WTC11 (cell line): Measurements from ENCODE around the gene PSMA7. TPM values are rescaled to one million over a fixed set of nuclear protein-coding genes. Genes with fewer than 3 reads are reported as not detected.

Experiments
- ATAC-seq: fragments of 200-7000 bp; cut with Tn5 transposase; 2 replicates; pipeline ENCODE4 v1.10.0; 2021; ENCODE audit warnings: mild to moderate bottlenecking, moderate library complexity
- CTCF ChIA-PET: fragments of 300-600 bp; sonication (Branson Sonifier 250); formaldehyde crosslinking; loops from one replicate; lab custom pipeline; 2021; ENCODE audit warnings: antibody characterized with exemption; lab: Charles Lee
- POLR2A ChIA-PET: fragments of 350-600 bp; sonication (Branson Sonifier 250); formaldehyde crosslinking; loops from one replicate; lab custom pipeline; 2021; ENCODE audit warnings: antibody characterized with exemption; lab: Charles Lee
- DNase-seq: peaks from one replicate; pipeline ENCODE4 v3.0.0; 2021; ENCODE audit warnings: low spot score
- H3K27ac Mint-ChIP-seq: 2 replicates; pipeline ENCODE4 v1.8.0; 2021; ENCODE audit warnings: mixed read lengths
- H3K27me3 Mint-ChIP-seq: 2 replicates; pipeline ENCODE4 v1.8.0; 2021; ENCODE audit warnings: low read depth, mild to moderate bottlenecking, moderate library complexity, mixed read lengths
- H3K36me3 Mint-ChIP-seq: 2 replicates; pipeline ENCODE4 v1.8.0; 2021; ENCODE audit warnings: mixed read lengths
- H3K4me1 Mint-ChIP-seq: 2 replicates; pipeline ENCODE4 v1.8.0; 2022; ENCODE audit warnings: mixed read lengths
- H3K4me3 Mint-ChIP-seq: 2 replicates; pipeline ENCODE4 v1.8.0; 2021; ENCODE audit warnings: mild to moderate bottlenecking, moderate library complexity, mixed read lengths
- H3K9me3 Mint-ChIP-seq: 2 replicates; pipeline ENCODE4 v1.8.0; 2021; ENCODE audit warnings: mixed read lengths
- ATF1 ChIP-seq: sonication (generic); formaldehyde crosslinking; IDR thresholded peaks from 2 replicates; pipeline ENCODE4 v1.8.1; 2023; ENCODE audit warnings: mild to moderate bottlenecking, moderate library complexity, missing genetic modification reagents
- CREB1 ChIP-seq: sonication (generic); formaldehyde crosslinking; IDR thresholded peaks from 2 replicates; pipeline ENCODE4 v1.8.0; 2023; ENCODE audit warnings: mild to moderate bottlenecking, missing genetic modification reagents
- EMX1 ChIP-seq: fragments of 250-450 bp; sonication (Bioruptor Pico); IDR thresholded peaks from 2 replicates; pipeline ENCODE4 v1.8.0; 2021; ENCODE audit warnings: mild to moderate bottlenecking
- FOXP1 ChIP-seq: sonication (generic); formaldehyde crosslinking; IDR thresholded peaks from 2 replicates; pipeline ENCODE4 v1.8.0; 2022; ENCODE audit warnings: missing genetic modification reagents, mild to moderate bottlenecking, moderate library complexity, borderline replicate concordance
- GABPB1 ChIP-seq: sonication (generic); formaldehyde crosslinking; IDR thresholded peaks from 2 replicates; pipeline ENCODE4 v1.8.1; 2023; ENCODE audit warnings: mild to moderate bottlenecking, missing genetic modification reagents
- NFE2L1 ChIP-seq: sonication (generic); formaldehyde crosslinking; IDR thresholded peaks from 2 replicates; pipeline ENCODE4 v1.8.1; 2023; ENCODE audit warnings: missing genetic modification reagents
- RORB ChIP-seq: fragments of 250-450 bp; sonication (Bioruptor Pico); IDR thresholded peaks from 2 replicates; pipeline ENCODE4 v1.9.0; 2021; ENCODE audit warnings: mild to moderate bottlenecking
- SMAD3 ChIP-seq: sonication (generic); formaldehyde crosslinking; IDR thresholded peaks from 2 replicates; pipeline ENCODE4 v1.8.0; 2022; ENCODE audit warnings: missing genetic modification reagents, mild to moderate bottlenecking, borderline replicate concordance
- SMAD4 ChIP-seq: sonication (generic); formaldehyde crosslinking; IDR thresholded peaks from 2 replicates; pipeline ENCODE4 v1.8.0; 2022; ENCODE audit warnings: mild to moderate bottlenecking, missing genetic modification reagents
- ZBTB21 ChIP-seq: sonication (generic); formaldehyde crosslinking; IDR thresholded peaks from 2 replicates; pipeline ENCODE4 v1.8.1; 2023; ENCODE audit warnings: mild to moderate bottlenecking, missing genetic modification reagents, borderline replicate concordance
- ZNF121 ChIP-seq: sonication (generic); formaldehyde crosslinking; IDR thresholded peaks from 2 replicates; pipeline ENCODE4 v1.8.0; 2023; ENCODE audit warnings: missing genetic modification reagents
- total RNA-seq: library from RNA; stranded (reverse); gene quantifications from 3 replicates; pipeline ENCODE4 v1.2.3, GENCODE V29; 2021
- TF ChIP-seq, protein P1 (sequence below): sonication (generic); formaldehyde crosslinking; IDR thresholded peaks from 2 replicates; pipeline ENCODE4 v1.8.0; 2023; ENCODE audit warnings: missing genetic modification reagents
- TF ChIP-seq, protein P2 (sequence below): sonication (generic); formaldehyde crosslinking; IDR thresholded peaks from 2 replicates; pipeline ENCODE4 v1.8.1; 2022; ENCODE audit warnings: low read depth, missing genetic modification reagents, borderline replicate concordance
- TF ChIP-seq, protein P3 (sequence below): sonication (generic); formaldehyde crosslinking; IDR thresholded peaks from 2 replicates; pipeline ENCODE4 v1.8.0; 2022; ENCODE audit warnings: mild to moderate bottlenecking, missing genetic modification reagents
- TF ChIP-seq, protein P4 (sequence below): fragments of 250-450 bp; sonication (Bioruptor Pico); IDR thresholded peaks from 2 replicates; pipeline ENCODE4 v2.1.2; 2022; ENCODE audit warnings: mild to moderate bottlenecking, moderate library complexity
- TF ChIP-seq, protein P5 (sequence below): sonication (generic); formaldehyde crosslinking; IDR thresholded peaks from 2 replicates; pipeline ENCODE4 v1.8.1; 2023; ENCODE audit warnings: mild to moderate bottlenecking, missing genetic modification reagents
- TF ChIP-seq, protein P6 (sequence below): sonication (generic); formaldehyde crosslinking; IDR thresholded peaks from 2 replicates; pipeline ENCODE4 v1.8.1; 2022; ENCODE audit warnings: low read depth, mild to moderate bottlenecking, moderate library complexity, missing genetic modification reagents, borderline replicate concordance
- TF ChIP-seq, protein P7 (sequence below): sonication (generic); formaldehyde crosslinking; IDR thresholded peaks from 2 replicates; pipeline ENCODE4 v1.8.0; 2023; ENCODE audit warnings: mild to moderate bottlenecking, missing genetic modification reagents

Gene PSMA7
- total RNA-seq, 1 experiment from 2014 or later = 364 TPM

DNA sequence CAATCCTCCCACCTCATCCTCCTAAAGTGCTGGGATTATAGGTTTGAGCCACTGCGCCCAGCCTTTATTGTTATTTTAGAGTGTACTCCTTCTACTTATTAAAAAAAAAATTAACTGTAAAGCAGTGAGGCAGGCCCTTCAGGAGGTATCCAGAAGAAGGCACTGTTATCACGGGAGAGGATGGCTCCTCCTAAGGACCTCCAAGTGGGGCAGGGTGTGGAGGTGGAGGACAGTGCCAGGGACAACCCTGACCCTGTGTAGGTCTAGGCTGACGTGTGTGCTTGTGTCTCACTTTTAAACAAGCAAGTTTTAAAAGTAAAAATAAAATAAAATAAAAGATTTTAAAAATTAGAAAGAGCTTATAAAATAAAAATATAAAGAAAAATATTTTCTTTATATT is 53.8 kb downstream of the PSMA7 start:
- CTCF ChIA-PET = no interaction called here
- no peak for ATAC-seq

DNA sequence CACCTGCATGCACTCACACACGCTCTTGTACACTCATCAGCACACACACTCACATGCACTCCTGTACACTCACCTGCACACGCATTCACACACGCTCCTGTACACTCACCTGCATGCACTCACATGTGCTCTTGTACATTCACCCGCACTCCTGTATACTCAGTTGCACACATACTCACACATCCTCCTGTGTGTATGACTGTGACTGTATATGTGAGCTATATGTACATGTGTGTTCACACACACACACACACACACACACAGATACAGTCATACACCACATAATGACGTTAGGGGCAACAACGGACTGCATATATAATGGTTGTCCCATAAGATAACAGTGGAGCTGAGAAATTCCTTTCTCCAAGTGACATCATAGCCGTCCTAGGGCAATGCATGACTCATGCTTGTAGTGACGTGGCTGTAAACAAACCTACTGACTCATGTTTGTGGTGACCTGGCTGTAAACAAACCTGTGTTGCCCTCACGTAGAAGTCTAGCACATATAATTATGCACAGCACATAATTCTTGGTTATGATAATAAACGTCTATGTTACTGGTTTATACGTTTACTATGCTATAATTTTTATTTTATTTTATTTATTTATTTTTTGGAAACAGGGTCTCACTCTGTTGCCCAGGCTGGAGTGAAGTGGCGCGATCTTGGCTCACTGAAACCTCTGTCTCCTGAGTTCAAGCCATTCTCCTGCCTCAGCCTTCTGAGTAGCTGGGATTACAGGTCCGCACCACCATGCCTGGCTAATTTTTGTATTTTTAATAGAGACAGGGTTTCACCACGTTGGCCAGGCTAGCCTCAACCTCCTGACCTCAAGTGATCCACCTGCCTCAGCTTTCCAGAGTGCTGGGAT is 54.7 kb downstream of the PSMA7 start:
- no peak overlapping the region for H3K27ac Mint-ChIP-seq
- no peaks in the 10 kb centered on the region; the same call in 1 of the 2 replicates for H3K27me3 Mint-ChIP-seq
- CTCF ChIA-PET = no interaction called here
- TF ChIP-seq, protein P1, sequence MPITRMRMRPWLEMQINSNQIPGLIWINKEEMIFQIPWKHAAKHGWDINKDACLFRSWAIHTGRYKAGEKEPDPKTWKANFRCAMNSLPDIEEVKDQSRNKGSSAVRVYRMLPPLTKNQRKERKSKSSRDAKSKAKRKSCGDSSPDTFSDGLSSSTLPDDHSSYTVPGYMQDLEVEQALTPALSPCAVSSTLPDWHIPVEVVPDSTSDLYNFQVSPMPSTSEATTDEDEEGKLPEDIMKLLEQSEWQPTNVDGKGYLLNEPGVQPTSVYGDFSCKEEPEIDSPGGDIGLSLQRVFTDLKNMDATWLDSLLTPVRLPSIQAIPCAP = no peak
- peak; percentile 82 for TF ChIP-seq GABPB1 (CRISPR knock-in tag)
- H3K9me3 Mint-ChIP-seq = no peaks in the 10 kb centered on the region
- no peak for ATAC-seq
- DNase-seq = no peak
- no peak overlapping the region for H3K4me3 Mint-ChIP-seq
- POLR2A ChIA-PET = no interaction called here
- no peaks in the 10 kb centered on the region for H3K4me1 Mint-ChIP-seq
- no peaks in the 10 kb centered on the region for H3K36me3 Mint-ChIP-seq

More for the DNA sequence above, 53.8 kb downstream of the PSMA7 start:
- H3K4me1 Mint-ChIP-seq = no peaks in the 10 kb centered on the region
- H3K4me3 Mint-ChIP-seq = no peak overlapping the region
- no peaks in the 10 kb centered on the region for H3K36me3 Mint-ChIP-seq
- no peak overlapping the region for H3K27ac Mint-ChIP-seq
- POLR2A ChIA-PET = no interaction called here
- DNase-seq = no peak
- TF ChIP-seq SMAD3 (CRISPR knock-in tag) = no peak
- no peak for TF ChIP-seq FOXP1
- no peak for TF ChIP-seq ZBTB21 (CRISPR knock-in tag)
- TF ChIP-seq, protein P2, sequence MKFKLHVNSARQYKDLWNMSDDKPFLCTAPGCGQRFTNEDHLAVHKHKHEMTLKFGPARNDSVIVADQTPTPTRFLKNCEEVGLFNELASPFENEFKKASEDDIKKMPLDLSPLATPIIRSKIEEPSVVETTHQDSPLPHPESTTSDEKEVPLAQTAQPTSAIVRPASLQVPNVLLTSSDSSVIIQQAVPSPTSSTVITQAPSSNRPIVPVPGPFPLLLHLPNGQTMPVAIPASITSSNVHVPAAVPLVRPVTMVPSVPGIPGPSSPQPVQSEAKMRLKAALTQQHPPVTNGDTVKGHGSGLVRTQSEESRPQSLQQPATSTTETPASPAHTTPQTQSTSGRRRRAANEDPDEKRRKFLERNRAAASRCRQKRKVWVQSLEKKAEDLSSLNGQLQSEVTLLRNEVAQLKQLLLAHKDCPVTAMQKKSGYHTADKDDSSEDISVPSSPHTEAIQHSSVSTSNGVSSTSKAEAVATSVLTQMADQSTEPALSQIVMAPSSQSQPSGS = no peak
- TF ChIP-seq CREB1 = no peak
- no peak for TF ChIP-seq NFE2L1
- TF ChIP-seq, protein P3, sequence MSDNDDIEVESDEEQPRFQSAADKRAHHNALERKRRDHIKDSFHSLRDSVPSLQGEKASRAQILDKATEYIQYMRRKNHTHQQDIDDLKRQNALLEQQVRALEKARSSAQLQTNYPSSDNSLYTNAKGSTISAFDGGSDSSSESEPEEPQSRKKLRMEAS = no peak
- TF ChIP-seq, protein P4, sequence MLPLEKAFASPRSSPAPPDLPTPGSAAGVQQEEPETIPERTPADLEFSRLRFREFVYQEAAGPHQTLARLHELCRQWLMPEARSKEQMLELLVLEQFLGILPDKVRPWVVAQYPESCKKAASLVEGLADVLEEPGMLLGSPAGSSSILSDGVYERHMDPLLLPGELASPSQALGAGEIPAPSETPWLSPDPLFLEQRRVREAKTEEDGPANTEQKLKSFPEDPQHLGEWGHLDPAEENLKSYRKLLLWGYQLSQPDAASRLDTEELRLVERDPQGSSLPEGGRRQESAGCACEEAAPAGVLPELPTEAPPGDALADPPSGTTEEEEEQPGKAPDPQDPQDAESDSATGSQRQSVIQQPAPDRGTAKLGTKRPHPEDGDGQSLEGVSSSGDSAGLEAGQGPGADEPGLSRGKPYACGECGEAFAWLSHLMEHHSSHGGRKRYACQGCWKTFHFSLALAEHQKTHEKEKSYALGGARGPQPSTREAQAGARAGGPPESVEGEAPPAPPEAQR = no peak
- no peak for TF ChIP-seq ZNF121 (CRISPR knock-in tag)
- TF ChIP-seq, protein P1 = no peak
- TF ChIP-seq, all 79 proteins: peak for 0
- Mint-ChIP-seq H3K9me3 (no peaks in the 10 kb centered on the region), H3K27me3 (no peaks in the 10 kb centered on the region; the same call in 1 of the 2 replicates)

DNA sequence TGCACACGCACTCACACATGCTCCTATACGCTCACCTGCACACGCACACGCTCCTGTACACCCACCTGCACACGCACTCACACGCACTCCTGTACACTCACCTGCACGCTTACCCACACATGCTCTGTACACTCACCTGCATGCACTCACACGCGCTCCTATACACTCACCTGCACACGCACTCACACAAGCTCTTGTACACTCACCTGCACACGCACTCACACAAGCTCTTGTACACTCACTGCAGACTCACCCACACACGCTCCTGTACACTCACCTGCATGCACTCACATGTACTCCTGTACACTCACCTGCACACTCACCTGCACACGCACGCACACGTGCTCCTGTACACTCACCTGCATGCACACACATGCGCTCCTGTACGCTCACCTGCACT is 55.6 kb downstream of the PSMA7 start:
- POLR2A ChIA-PET = no interaction called here
- H3K36me3 Mint-ChIP-seq = no peaks in the 10 kb centered on the region
- TF ChIP-seq, protein P2 = no peak
- TF ChIP-seq, protein P5, sequence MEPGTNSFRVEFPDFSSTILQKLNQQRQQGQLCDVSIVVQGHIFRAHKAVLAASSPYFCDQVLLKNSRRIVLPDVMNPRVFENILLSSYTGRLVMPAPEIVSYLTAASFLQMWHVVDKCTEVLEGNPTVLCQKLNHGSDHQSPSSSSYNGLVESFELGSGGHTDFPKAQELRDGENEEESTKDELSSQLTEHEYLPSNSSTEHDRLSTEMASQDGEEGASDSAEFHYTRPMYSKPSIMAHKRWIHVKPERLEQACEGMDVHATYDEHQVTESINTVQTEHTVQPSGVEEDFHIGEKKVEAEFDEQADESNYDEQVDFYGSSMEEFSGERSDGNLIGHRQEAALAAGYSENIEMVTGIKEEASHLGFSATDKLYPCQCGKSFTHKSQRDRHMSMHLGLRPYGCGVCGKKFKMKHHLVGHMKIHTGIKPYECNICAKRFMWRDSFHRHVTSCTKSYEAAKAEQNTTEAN = no peak
- TF ChIP-seq RORB (no peak), SMAD3 (CRISPR knock-in tag) (no peak), ATF1 (no peak), EMX1 (CRISPR knock-in tag) (no peak), SMAD4 (CRISPR knock-in tag) (no peak)
- TF ChIP-seq, protein P6, sequence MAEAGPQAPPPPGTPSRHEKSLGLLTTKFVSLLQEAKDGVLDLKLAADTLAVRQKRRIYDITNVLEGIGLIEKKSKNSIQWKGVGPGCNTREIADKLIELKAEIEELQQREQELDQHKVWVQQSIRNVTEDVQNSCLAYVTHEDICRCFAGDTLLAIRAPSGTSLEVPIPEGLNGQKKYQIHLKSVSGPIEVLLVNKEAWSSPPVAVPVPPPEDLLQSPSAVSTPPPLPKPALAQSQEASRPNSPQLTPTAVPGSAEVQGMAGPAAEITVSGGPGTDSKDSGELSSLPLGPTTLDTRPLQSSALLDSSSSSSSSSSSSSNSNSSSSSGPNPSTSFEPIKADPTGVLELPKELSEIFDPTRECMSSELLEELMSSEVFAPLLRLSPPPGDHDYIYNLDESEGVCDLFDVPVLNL (CRISPR knock-in tag) = no peak
- TF ChIP-seq, protein P7, sequence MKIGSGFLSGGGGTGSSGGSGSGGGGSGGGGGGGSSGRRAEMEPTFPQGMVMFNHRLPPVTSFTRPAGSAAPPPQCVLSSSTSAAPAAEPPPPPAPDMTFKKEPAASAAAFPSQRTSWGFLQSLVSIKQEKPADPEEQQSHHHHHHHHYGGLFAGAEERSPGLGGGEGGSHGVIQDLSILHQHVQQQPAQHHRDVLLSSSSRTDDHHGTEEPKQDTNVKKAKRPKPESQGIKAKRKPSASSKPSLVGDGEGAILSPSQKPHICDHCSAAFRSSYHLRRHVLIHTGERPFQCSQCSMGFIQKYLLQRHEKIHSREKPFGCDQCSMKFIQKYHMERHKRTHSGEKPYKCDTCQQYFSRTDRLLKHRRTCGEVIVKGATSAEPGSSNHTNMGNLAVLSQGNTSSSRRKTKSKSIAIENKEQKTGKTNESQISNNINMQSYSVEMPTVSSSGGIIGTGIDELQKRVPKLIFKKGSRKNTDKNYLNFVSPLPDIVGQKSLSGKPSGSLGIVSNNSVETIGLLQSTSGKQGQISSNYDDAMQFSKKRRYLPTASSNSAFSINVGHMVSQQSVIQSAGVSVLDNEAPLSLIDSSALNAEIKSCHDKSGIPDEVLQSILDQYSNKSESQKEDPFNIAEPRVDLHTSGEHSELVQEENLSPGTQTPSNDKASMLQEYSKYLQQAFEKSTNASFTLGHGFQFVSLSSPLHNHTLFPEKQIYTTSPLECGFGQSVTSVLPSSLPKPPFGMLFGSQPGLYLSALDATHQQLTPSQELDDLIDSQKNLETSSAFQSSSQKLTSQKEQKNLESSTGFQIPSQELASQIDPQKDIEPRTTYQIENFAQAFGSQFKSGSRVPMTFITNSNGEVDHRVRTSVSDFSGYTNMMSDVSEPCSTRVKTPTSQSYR (CRISPR knock-in tag) = no peak

More for the DNA sequence above, 55.6 kb downstream of the PSMA7 start:
- Mint-ChIP-seq H3K4me3 (no peak overlapping the region), H3K27me3 (no peaks in the 10 kb centered on the region; the same call in 1 of the 2 replicates), H3K9me3 (no peaks in the 10 kb centered on the region), H3K27ac (no peak overlapping the region), H3K4me1 (no peaks in the 10 kb centered on the region)
- CTCF ChIA-PET = no interaction called here
- ATAC-seq = no peak
- no peak for DNase-seq
